Limb (tissue), 2 donors: ENCODE data around the gene GPATCH4.
"Not testable (repeated sequence)": the region's sequence is repeated elsewhere in the genome, so short reads cannot be mapped to it uniquely, and the experiment has no call there.

Source experiments
- DNase-seq, 2 donors: peaks; one replicate each; pipeline ENCODE4 v3.0.0-alpha.2; 2016; ENCODE audit errors: extremely low spot score in 2 of 2

Gene GPATCH4

DNA sequence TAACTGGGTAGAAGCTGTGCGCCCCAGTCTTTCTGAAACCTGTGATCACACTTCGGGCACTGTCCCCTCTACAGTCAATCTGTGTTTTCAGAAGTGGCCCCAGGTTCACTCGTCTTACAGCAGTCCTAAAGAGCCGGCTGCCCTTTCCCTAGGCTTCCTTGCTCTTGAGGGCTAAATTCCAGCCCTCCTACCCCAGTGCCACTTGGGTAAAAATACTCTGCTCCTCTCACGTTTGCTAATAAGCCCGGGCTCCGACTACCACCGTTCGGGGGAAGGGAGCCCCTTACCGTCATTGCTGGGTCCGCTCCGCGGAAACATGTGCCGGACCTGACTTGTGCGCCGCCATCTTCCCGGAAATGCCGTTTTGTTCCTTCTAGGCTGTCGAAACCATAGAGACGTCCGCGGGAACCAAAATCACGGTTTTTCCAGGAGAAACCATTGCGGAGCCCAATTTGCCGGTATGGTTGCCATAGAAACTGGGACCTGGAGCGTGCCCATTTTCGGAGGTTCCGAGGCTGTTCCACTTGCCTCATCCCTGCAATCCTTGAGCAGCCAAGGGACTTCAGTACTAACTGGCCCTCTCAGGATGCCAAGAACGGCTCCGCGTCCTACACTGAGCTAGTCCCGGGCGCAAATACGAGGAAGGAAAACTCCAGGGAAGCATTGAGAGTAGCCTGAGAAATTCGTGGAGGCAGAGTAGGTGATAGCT, at the start of gene GPATCH4:
GPATCH4 (minus strand) TSS at position 358 of the 709 bp plus-strand sequence.
- DNase-seq = peak; percentile 86 to 88

DNA sequence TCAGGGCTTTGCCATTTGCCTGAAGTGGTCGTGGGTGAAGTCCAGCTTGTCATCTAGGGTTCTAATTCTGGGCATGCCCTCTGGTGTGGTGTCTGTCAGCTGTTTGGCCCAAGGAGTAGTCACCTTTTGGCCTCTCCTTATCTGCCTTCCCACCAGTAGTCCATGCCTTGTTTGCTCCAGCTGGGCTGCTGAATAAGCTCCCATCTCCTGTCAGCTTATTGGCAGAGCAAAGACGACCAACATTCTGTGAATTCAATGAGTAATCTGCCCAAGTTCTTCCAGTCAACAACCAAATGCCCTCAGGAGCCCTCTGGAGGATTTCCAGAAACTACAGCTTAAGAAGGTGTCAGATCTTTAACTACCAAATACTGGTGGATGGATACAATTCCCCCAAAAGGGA, 47.7 kb upstream of the GPATCH4 start:
- DNase-seq = no peak

DNA sequence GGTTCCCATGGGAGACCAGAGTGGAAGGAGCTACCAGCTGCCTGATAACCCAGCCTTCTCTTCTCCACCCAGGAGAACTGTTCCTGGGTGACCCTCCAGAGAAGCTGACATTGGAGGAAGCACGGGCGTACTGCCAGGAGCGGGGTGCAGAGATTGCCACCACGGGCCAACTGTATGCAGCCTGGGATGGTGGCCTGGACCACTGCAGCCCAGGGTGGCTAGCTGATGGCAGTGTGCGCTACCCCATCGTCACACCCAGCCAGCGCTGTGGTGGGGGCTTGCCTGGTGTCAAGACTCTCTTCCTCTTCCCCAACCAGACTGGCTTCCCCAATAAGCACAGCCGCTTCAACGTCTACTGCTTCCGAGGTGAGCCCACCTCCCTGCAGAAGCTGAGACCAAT, 47.2 kb upstream of the GPATCH4 start:
- DNase-seq = no peak

- DNase-seq = no peak
Observed at GRCh38 chr1:156647351-156647750, 46.1 kb upstream of the GPATCH4 start.

DNA sequence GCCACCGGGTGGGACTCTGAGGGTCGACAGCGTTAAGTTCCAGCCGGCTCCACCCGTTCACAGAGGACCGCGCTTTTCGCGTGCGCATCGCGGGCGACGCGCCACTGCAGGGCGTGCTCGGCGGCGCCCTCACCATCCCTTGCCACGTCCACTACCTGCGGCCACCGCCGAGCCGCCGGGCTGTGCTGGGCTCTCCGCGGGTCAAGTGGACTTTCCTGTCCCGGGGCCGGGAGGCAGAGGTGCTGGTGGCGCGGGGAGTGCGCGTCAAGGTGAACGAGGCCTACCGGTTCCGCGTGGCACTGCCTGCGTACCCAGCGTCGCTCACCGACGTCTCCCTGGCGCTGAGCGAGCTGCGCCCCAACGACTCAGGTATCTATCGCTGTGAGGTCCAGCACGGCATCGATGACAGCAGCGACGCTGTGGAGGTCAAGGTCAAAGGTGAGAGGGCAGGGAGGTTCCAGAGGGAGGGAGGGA, 45.5 kb upstream of the GPATCH4 start:
- DNase-seq = no peak

DNA sequence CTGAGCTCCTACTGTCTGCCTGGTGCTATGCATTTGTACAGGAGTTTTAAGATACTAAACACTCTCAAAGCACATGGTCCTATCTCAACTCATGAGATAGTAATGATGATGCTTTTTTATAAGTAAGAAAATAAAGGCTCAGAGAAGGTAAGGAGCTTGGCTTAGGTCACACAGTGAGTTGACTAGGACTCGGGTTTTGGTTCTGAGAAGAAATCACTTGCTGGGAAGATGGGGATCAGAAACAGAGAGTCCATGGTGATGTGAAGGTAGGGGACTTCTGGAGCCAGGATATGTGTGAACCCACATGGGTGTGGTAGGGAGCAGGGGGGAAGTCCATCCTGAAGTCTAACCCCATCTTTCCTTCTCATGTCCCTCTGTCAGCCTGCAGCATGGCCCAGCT, 44.4 kb upstream of the GPATCH4 start:
- DNase-seq = no peak

- DNase-seq = no peak
Observed at GRCh38 chr1:156645056-156645455, 43.8 kb upstream of the GPATCH4 start.

GRCh38 chr1:156644640-156645039, 43.4 kb upstream of the GPATCH4 start:
- no peak for DNase-seq

- no peak for DNase-seq
Observed at GRCh38 chr1:156644146-156644545, 42.9 kb upstream of the GPATCH4 start.

DNA sequence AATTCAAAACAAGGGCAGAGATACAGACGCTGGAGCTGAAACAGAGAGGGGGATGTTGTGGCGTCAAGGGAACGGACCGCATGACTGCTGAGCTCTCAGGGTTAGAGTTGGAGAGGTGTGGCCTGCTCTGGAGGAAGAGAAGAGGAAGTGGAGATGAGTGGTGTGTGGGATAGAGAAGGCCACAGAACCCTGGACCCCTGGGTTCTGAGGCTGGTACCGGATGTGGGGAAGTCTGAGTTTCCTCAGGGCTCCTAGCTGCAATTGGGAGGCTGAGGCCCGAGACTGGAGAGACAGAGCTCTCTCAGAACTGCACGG, 42.5 kb upstream of the GPATCH4 start:
- DNase-seq = no peak

GRCh38 chr1:156643049-156643777, 41.9 kb upstream of the GPATCH4 start:
- no peak for DNase-seq

DNA sequence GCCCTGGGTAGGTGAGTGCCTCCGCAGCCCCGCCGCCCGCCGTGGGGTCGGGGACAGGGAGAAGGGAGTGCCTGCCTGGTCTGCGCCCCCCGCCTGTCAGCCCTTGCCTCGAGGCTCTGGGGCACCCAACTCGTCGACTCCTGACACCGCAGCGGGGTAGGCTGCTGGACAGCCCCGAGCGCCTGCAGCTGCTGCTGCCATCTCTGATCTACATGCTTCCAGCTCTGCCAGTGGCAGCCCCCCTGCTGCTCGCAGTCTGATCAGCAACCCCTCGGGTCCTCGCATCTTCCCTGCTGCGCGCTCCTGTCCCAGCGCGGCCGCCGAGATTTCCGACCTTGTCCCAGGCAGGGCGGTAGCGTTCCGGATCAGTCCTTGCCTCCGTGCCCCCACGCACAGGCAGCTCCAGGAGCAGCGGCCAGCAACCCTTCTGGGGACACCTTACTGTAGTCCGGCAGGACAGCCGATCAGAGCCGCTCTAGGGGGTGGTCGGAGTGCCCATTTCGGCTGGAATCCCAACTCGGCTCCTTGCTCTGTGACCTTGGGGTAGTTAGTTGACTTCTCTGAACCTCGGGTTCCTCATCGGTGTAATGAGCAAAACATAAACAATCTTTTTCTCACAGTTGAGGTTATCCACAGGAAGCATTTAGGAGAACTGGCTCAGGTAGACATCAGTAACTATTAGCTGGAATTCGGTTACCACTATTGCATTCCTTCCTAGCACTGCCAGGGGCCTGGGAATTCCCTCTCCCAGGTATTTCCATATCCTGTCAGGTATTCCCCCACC, 41.2 kb upstream of the GPATCH4 start:
- no peak for DNase-seq

DNA sequence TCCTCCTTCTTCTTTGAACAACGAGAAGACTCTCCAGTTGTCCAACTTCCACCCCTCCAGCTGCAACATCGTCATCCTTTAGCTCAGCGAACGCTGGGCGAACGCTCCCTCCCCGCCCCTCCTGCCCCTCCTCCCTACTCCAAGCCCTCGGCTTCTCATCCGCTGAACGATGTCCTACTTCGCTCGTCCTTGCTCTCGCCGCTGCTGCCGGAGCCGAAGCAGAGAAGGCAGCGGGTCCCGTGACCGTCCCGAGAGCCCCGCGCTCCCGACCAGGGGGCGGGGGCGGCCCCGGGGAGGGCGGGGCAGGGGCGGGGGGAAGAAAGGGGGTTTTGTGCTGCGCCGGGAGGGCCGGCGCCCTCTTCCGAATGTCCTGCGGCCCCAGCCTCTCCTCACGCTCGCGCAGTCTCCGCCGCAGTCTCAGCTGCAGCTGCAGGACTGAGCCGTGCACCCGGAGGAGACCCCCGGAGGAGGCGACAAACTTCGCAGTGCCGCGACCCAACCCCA, 40.5 kb upstream of the GPATCH4 start, which contains the start of gene BCAN:
BCAN (plus strand) TSS at position 357 of the 504 bp plus-strand sequence. CDS start 3,938 bp downstream, outside the sequence.
- DNase-seq = peak; percentile 54 to 73

DNA sequence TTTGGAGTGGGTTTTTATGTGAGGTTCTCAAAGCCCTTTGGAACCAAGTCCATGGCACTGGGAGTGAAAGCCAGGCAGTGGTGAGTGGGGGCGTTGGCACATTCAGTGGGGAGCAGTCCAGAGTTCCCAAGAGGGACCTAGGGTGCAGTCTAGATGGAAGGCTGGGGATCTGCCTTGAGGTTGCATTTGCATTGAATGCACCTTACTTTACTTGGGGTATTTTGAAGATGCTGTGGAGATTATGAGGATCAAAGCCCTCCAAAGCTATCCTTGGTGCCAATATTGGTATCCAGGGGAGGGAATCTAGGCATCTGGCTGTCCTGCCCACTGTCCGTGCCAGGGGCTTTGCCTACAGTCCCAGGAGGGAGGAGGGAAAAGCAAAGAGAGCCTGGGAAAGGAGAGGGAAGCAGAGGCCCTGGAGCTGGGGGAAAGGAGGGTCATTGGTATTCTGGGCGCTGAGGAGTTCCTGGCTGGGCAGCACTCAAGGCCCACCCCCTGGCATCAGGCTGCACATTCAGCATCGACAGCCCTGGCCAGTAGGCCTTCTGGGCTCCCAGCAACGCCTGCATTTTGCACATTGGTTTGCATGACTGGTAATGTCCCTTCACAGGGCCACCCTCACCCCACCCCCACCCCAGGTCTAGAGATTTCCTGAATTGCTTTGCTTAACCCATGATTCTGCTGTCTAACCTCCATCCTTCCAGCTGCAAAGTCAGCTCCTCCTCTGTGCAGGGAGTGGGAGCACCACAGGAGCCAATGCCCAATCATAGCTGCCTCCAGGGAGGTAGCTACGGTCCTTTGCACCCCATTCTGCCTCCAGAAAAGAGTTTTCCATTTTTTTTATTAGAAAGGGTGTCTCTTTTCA, 39.8 kb upstream of the GPATCH4 start:
- no peak for DNase-seq

DNA sequence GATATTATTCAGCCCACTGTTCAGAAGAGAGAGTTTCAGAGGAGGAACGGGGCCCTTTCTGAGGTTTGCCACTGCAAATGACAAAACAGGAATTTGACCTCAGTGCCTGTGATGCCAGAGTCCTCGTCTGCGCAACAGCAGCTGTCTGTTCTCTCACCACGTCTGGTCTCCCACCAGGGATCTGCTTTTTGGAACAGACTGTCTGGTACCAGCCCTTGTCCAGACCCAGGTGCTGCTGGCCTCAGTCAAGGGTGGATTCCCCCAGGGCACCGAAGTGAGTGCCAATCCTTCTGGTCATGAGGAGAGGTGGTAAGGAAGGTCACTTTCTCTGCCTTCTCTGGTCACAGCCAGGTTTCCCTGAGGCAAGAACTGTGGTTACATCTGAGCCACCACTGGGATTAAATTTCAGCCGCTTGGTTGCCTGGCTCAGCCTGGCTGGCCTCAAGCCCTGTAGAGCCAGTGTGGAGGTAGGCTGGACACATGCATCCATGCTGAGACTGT, 38.4 kb upstream of the GPATCH4 start:
- DNase-seq = no peak

DNA sequence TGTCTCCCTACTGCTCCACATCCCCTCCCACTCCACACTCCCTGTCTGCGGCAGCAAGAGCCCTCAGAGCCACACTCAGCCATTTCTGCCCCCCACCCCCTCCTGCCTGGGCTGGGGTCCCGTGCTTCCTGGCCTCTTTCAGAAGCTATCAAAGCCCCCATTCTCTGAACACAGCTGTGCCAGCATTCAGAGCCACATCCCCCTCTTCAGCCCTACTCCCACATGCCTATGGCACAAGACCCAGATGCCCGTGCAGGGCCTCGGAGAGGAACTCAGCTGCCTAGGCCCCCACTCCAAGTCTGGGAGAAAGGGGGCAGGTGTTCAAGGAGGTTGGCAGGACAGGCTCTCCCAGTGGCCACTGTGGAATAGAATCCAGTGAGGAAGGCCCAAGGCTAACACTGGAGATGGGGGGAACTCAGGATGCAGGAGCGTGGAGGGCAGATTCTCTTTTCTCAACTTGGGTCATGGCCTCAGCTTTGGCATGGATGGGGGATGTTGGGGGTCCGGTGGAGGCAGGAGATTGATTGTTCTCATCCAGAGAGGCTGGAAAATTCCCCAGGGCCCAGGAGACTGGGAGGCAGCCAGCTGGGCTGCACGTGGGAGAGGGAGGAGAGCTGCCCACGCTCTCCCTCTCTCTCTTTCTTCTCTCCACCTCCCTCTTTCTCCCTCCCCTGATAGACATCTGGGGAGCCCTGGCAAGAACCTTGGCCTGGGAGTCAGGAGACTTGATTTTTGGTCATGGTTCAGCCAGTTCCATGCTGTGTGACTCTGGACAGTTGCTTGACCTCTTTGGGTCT, 37.1 kb upstream of the GPATCH4 start:
- no peak for DNase-seq

GRCh38 chr1:156632355-156632754, 31.1 kb upstream of the GPATCH4 start:
- no peak for DNase-seq

DNA sequence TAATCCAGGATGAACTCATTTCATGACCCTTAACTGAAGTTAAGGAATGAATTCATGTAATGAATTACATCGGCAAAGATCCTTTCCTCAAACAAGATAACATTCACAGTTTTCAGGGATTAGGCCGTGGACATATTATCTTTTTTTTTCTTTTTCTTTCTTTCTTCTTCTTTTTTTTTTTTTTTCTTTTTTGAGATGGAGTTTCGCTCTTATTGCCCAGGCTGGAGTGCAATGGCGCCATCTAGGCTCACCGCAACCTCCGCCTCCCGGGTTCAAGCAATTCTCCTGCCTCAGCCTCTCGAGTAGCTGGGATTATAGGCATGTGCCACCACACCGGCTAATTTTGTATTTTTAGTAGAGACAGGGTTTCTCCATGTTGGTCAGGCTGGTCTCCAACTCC, 29.9 kb upstream of the GPATCH4 start:
- not testable (repeated sequence) for DNase-seq

- no peak for DNase-seq
Observed at GRCh38 chr1:156629823-156630449, 28.7 kb upstream of the GPATCH4 start.
